Superior temporal gyrus (tissue), 1 donor: Measurements from ENCODE around the gene PIK3R5.

Experiments
- DNase-seq: peaks from one replicate; pipeline ENCODE4 v3.0.0-alpha.2; 2016; ENCODE audit errors: extremely low spot score

The PIK3R5 gene

GRCh38 chr17:8879410-8879809 is 86.1 kb downstream of the PIK3R5 start:
- DNase-seq, result no peak

DNA sequence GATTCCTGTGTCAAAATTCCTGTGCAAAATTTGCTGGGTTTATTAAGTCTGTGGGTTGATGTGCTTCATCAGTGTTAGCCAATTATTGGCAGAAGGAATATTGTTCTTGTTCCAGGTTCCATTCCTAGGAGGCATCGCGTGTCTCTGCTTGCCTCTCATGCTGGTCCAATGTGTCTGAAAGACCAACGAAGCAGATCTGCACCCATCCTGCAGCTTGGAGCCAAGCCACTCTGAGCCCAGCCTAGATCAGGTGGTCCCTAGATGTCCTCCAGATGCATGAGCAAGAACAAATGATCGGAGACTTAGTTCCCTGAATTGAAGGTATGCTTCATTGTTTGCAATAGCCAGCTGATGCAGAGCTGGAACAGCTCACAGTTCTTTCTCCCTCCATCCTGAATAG is 87.5 kb downstream of the PIK3R5 start:
- DNase-seq, result no peak

DNA sequence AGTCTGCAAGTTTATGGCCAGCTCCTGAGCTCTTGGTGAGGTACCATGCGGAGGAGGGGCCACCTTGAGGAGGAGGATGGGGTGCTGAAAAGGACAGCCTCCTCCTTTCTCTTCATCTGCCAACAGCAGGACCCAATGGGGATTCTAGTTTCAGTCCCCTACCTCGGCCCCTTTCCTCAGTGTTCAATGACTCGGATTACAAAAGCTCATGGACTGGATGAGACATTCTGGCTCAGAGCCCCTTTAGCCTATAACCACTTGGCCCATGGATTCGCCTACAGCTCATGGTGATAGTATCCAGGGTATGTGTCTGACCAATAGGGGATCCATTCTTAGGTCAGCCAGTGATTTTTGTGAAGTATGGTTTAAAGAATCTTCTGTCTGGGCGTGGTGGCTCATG is 89.5 kb downstream of the PIK3R5 start:
- DNase-seq, result no peak

DNA sequence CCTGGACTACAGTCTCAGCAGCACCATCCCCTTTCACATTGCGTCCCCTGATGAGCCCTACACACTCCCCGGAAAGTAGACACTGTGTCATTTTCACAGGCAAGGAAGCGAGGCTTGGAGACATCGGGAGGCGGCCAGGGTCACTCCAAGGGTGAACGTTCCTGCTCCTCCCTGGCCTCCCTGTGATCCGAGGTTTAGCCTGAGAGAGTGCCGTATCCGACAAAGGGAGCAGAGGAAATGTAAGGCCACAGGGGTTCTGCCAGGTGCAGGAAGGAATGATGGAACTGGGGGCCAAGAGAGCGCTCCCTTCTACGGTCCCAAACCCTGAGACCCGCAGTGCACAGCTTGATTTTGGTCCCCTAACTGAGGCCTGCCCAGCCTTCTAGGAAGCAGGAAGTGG is 90.1 kb downstream of the PIK3R5 start:
- DNase-seq, result no peak

GRCh38 chr17:8873801-8874715 is 91.4 kb downstream of the PIK3R5 start:
- DNase-seq, result no peak

GRCh38 chr17:8872705-8873435 is 92.6 kb downstream of the PIK3R5 start:
- no peak for DNase-seq

DNA sequence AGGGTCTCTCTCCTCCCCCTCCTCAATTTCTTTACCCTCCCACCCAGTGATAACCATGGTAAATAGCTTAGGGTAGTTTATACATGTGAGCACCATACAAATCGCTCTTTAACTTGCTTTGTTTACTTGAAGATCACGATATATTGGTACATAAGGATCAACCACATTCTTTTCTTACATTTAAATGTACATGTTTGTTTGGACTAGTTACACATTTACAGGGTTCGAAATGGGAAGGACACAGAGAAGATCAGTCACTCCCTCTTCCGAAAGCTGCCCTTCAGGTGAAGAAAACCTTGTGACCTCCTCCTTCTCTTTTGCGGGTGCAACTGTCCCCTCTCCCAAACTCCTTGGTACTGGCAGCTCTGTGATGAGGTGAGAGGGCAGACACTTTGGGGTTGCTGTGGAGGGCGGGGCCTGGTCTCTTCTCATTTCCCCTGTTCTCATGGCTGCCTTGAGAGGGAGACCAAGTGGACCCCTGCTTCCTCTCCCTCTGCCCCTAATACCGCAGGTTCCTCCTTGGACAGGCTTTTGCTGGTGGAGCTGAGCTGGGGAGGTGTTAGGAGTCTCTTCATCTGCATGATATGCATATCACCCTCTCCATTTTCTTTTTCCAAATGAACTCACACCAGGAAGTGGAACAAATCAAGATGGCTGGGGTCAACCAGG is 93.3 kb downstream of the PIK3R5 start:
- DNase-seq, result no peak

DNA sequence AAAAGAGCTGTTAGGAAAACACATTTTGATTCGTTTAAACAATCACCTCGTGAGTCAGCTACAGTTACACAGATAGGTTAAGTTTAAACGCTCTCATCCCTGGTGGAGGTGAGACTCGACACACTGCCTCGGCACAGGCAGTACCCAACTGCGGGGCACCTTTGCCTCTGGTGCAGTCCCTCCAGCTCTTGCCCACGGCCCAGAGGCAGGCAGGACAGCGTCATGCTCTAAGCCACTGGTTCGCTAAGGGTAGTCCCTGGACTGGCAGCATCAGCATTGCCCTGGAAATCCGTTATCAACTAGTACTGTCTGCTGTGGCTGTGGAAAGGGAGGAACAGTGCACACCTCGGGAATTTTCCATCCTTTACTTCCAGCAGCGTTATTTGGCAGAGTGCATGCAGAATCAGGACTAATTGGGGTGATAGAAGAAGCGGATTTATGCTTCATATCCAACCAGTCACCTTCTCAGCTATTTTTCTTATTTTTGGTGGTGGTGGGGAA is 94.4 kb downstream of the PIK3R5 start:
- no peak for DNase-seq

DNA sequence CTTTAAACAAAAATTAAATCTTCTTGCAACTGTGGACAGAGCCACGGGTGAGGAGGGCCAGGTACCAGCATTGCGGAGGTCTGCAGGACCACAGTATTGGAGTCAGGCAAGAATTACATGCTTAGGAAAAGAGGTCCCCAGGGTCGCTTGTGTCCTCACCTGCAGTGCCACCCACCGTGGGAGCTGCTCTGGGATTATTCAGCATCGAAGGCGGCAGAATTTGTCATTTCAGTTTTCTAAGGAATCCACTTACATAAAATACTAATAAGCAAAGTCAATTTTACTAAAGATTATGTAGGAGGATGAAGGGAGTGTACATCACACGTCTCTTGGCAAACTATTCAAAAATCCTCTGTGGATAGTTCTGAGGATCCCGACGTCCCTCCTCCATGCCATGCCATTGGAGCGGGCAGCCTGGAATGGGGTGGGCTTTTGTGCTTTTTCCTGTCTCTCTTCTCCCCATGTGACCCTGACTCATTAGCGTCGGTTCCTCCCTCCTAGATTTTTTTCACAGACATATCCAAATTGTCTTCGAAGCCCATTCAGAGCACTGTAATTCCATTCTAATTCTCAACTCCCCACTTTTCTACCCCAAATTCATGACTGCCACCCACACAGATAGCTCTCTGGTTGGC is 95.0 kb downstream of the PIK3R5 start:
- no peak for DNase-seq

- DNase-seq, result no peak
Observed at GRCh38 chr17:8869114-8869815, 96.2 kb downstream of the PIK3R5 start.

GRCh38 chr17:8868529-8868951 is 97.0 kb downstream of the PIK3R5 start:
- DNase-seq, result no peak

GRCh38 chr17:8868092-8868491 is 97.4 kb downstream of the PIK3R5 start:
- DNase-seq, result no peak

DNA sequence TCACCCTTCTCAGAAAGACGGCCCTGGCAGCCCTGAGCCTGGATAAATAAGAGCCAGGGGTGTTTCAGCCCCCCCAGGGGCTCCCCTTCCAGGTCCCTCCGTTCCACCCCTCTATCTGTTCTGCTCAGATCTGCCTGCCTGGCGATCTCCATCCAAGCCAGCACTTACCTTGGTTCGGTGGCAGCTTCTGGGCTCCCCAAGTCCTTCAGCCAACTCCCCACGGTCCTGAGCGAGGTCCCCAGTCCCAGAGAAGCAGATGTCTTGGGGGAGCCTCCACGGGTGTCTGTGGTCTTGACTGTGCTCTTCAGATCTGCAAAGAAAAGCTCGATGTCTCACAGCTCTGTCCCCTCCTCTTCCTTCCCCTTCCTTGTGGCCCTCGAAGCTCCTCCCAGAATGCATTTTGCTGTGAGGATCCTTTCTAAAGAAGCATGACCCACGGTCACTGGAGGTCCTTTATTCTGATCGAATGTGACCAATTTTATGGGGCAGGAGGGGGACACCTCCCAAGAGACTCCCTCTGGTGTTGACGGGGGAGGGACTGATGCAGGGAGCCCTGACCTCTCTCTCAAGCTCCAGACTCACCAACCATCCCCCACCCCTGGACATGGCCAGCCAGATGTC is 98.0 kb downstream of the PIK3R5 start, which contains the start of gene PIK3R6:
PIK3R6 (minus strand) TSS at position 314 of the 621 bp plus-strand sequence. CDS start 17,880 bp downstream, outside the sequence.
- no peak for DNase-seq

- no peak for DNase-seq
Observed at GRCh38 chr17:8865811-8866210, 99.7 kb downstream of the PIK3R5 start.

DNA sequence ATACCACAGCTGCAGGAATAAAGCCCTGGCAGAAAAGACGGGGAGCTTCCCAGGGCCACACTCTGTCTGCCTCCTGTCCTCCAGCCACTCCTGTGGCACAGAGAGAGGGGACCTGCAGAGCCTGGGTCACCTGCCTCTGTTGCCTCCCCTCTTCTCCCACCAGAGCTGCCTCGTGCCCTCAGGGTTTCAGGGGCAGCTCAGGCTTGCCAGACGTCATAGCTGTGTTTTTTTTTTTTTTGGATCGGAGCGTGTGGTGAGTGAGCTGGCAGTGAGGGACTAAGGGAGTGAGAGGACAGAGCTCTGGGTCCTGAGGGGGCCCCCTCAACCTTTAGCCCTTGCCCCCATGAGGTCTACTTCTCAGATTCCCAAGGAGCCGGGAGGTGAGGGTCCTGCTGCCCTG is 100.1 kb downstream of the PIK3R5 start:
- DNase-seq, result no peak

- no peak for DNase-seq
Observed at GRCh38 chr17:8862213-8863056, 103.1 kb downstream of the PIK3R5 start.

DNA sequence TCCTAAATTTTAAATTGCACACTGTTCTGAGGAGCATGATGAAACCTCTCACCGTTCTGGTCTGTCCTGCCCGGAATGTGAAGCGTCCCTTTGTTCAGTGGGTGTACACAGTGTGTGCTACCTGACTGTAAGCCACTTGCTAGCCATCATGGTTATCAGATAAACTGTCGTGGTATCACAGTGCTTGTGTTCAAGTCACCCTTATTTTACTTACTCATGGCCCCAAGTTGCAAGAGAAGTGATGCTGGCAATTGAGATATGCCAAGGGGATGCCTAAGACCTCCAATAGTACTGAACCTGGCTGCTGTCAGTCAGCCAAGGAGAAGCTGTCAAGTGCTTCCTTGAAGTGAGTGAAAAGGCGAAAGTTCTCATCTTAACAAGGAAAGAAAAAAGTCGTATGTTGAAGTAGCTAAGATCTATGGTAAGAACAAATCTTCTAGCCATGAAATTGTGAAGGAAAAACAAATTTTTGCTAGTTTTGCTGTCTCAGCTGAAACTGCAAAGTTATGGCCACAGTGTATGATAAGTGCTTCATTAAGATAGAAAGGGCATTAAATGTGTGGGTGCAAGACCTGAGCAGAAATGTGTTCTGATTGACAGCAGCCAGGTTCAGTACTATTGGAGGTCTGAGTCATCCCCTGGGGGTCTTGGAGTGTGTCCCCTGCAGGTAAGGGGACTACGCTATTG is 103.9 kb downstream of the PIK3R5 start:
- no peak for DNase-seq

GRCh38 chr17:8859804-8860430 is 105.6 kb downstream of the PIK3R5 start:
- no peak for DNase-seq
